ENCODE data around the gene STUB1. TPM values are rescaled to one million over a fixed set of nuclear protein-coding genes. Genes with fewer than 3 reads are reported as not detected.

STUB1 gene
- total RNA-seq, 1 experiment from 2014 or later: 145 TPM

GRCh38 chr16:705431-706188 lies 25.4 kb downstream of the STUB1 start, which contains the start of gene FBXL16:
FBXL16 (minus strand) TSS chr16:705801; CDS start chr16:697405, 8,396 bp downstream.
- in situ Hi-C loops (cut with HindIII; ENCODE audit: low sequenced_read_pairs): loop anchor here (25.0 kb wide), 1 partner anchor 157 kb away; no protein-coding TSS in a partner anchor

GRCh38 chr16:706189-707061 lies 26.2 kb downstream of the STUB1 start:
- DNase-seq (ENCODE audit: low spot score): no peak
- in situ Hi-C loops (cut with HindIII; ENCODE audit: low sequenced_read_pairs): loop anchor here (25.0 kb wide), 1 partner anchor 156 kb away; no protein-coding TSS in a partner anchor

More at GRCh38 chr16:705431-706188, 25.4 kb downstream of the STUB1 start, which contains the start of gene FBXL16:
- DNase-seq (ENCODE audit: low spot score): peak; percentile 79

GRCh38 chr16:707062-707538 lies 26.9 kb downstream of the STUB1 start:
- in situ Hi-C loops (cut with HindIII; ENCODE audit: low sequenced_read_pairs): loop anchor here (25.0 kb wide), 1 partner anchor 155 kb away; no protein-coding TSS in a partner anchor
- DNase-seq (ENCODE audit: low spot score): no peak

GRCh38 chr16:708019-708418 lies 27.8 kb downstream of the STUB1 start:
- DNase-seq (ENCODE audit: low spot score): no peak
- in situ Hi-C loops (cut with HindIII; ENCODE audit: low sequenced_read_pairs): loop anchor here (25.0 kb wide), 1 partner anchor 154 kb away; no protein-coding TSS in a partner anchor

GRCh38 chr16:708959-709358 lies 28.7 kb downstream of the STUB1 start:
- DNase-seq (ENCODE audit: low spot score): no peak
- in situ Hi-C loops (cut with HindIII; ENCODE audit: low sequenced_read_pairs): loop anchor here (25.0 kb wide), 1 partner anchor 153 kb away; no protein-coding TSS in a partner anchor

- in situ Hi-C loops (cut with HindIII; ENCODE audit: low sequenced_read_pairs): loop anchor here (10.0 to 25.0 kb wide), 2 partner anchors 152 to 265 kb away; partner anchors contain the start of gene LMF1
- peak; percentile 98 for DNase-seq (ENCODE audit: low spot score)
Observed at GRCh38 chr16:709566-710499, 29.6 kb downstream of the STUB1 start.

- in situ Hi-C loops (cut with HindIII; ENCODE audit: low sequenced_read_pairs): loop anchor here (10.0 to 25.0 kb wide), 2 partner anchors 152 to 264 kb away; partner anchors contain the start of gene LMF1
Observed at GRCh38 chr16:710500-711075, 30.4 kb downstream of the STUB1 start.

GRCh38 chr16:711084-711483 lies 30.9 kb downstream of the STUB1 start:
- in situ Hi-C loops (cut with HindIII; ENCODE audit: low sequenced_read_pairs): loop anchor here (10.0 to 25.0 kb wide), 2 partner anchors 151 to 264 kb away; partner anchors contain the start of gene LMF1
- no peak for DNase-seq (ENCODE audit: low spot score)

More at GRCh38 chr16:710500-711075, 30.4 kb downstream of the STUB1 start:
- no peak for DNase-seq (ENCODE audit: low spot score)

GRCh38 chr16:711548-712320 lies 31.5 kb downstream of the STUB1 start:
- in situ Hi-C loops (cut with HindIII; ENCODE audit: low sequenced_read_pairs): loop anchor here (10.0 to 25.0 kb wide), 2 partner anchors 151 to 263 kb away; partner anchors contain the start of gene LMF1
- peak; percentile 78 for DNase-seq (ENCODE audit: low spot score)

- in situ Hi-C loops (cut with HindIII; ENCODE audit: low sequenced_read_pairs): loop anchor here (10.0 to 25.0 kb wide), 2 partner anchors 150 to 262 kb away; partner anchors contain the start of gene LMF1
- peak; percentile 63 for DNase-seq (ENCODE audit: low spot score)
Observed at GRCh38 chr16:712740-713250, 32.6 kb downstream of the STUB1 start.

- in situ Hi-C loops (cut with HindIII; ENCODE audit: low sequenced_read_pairs): loop anchor here (10.0 to 25.0 kb wide), 2 partner anchors 148 to 261 kb away; partner anchors contain the start of gene LMF1
- no peak for DNase-seq (ENCODE audit: low spot score)
Observed at GRCh38 chr16:714079-714478, 33.9 kb downstream of the STUB1 start.

GRCh38 chr16:714558-715476 lies 34.6 kb downstream of the STUB1 start, which contains the start of gene METRN:
METRN (plus strand) TSS chr16:715118; CDS start chr16:715290, 172 bp downstream.
- in situ Hi-C loops (cut with HindIII; ENCODE audit: low sequenced_read_pairs): loop anchor here (10.0 to 25.0 kb wide), 2 partner anchors 147 to 260 kb away; partner anchors contain the start of gene LMF1
- peak; percentile 85 for DNase-seq (ENCODE audit: low spot score)

GRCh38 chr16:715477-716199 lies 35.4 kb downstream of the STUB1 start:
- no peak for DNase-seq (ENCODE audit: low spot score)
- in situ Hi-C loops (cut with HindIII; ENCODE audit: low sequenced_read_pairs): loop anchor here (10.0 to 25.0 kb wide), 2 partner anchors 147 to 259 kb away; partner anchors contain the start of gene LMF1

- DNase-seq (ENCODE audit: low spot score): peak; percentile 80
- in situ Hi-C loops (cut with HindIII; ENCODE audit: low sequenced_read_pairs): loop anchor here (10.0 to 25.0 kb wide), 2 partner anchors 146 to 259 kb away; partner anchors contain the start of gene LMF1
Observed at GRCh38 chr16:716200-716568, 36.0 kb downstream of the STUB1 start.
